IMR-90 (cell line): ENCODE measurements around the gene CYP4F2. TPM values are rescaled to one million over a fixed set of nuclear protein-coding genes. Genes with fewer than 3 reads are reported as not detected.

Experiments
- ATAC-seq: fragments of 200-7000 bp; cut with Tn5 transposase; 2 replicates; pipeline ENCODE4 v1.9.1; 2020; ENCODE audit warnings: low read depth, mild to moderate bottlenecking, moderate library complexity
- BruUV-seq: library from RNA; stranded (reverse); fragments of 400-500 nt; replicated peaks from 2 replicates; lab custom pipeline; 2021; lab: Mats Ljungman, UMichigan
- CTCF ChIA-PET: fragments of 300-600 bp; formaldehyde crosslinking; extraction: SDS; loops from one replicate; lab custom pipeline; 2021; ENCODE audit warnings: antibody characterized with exemption; lab: Yijun Ruan, JAX
- POLR2A ChIA-PET: fragments of 300-600 bp; sonication (Branson Sonifier 250); formaldehyde crosslinking; loops from one replicate; lab custom pipeline; 2022; ENCODE audit warnings: antibody characterized with exemption; ENCODE audit not compliant: unreplicated experiment; lab: Charles Lee
- DNase-seq: peaks from one replicate; pipeline ENCODE4 v3.0.0; 2013
- H2AFZ ChIP-seq: replicated peaks from 2 replicates; pipeline ENCODE3; 2013; ENCODE audit warnings: low read length, mild to moderate bottlenecking; ENCODE audit not compliant: poor library complexity
- H2AK5ac ChIP-seq: 2 replicates; pipeline ENCODE4 v1.6.1; 2013; ENCODE audit warnings: low read depth, low read length, inconsistent platforms
- H2AK9ac ChIP-seq: replicated peaks from 2 replicates; pipeline ENCODE3; 2013; ENCODE audit warnings: mild to moderate bottlenecking, low read depth, low read length, moderate library complexity; ENCODE audit not compliant: poor library complexity
- H2BK120ac ChIP-seq: 2 replicates; pipeline ENCODE4 v1.6.1; 2013; ENCODE audit warnings: low read depth, low read length, inconsistent platforms
- H2BK15ac ChIP-seq: 3 replicates; pipeline ENCODE4 v1.6.1; 2013; ENCODE audit warnings: low read depth, low read length, inconsistent platforms
- H2BK20ac ChIP-seq: 2 replicates; pipeline ENCODE4 v1.6.1; 2013; ENCODE audit warnings: low read depth, mild to moderate bottlenecking, inconsistent platforms, low read length, moderate library complexity
- H2BK5ac ChIP-seq: 2 replicates; pipeline ENCODE4 v1.6.1; 2013; ENCODE audit warnings: mild to moderate bottlenecking, low read depth, low read length, inconsistent platforms; ENCODE audit not compliant: poor library complexity, severe bottlenecking
- H3K14ac ChIP-seq: replicated peaks from 2 replicates; pipeline ENCODE4 v1.6.1; 2013; ENCODE audit warnings: low read depth, low read length, inconsistent platforms
- H3K18ac ChIP-seq: 2 replicates; pipeline ENCODE4 v1.6.1; 2013; ENCODE audit warnings: low read depth, low read length, control low read depth
- H3K23ac ChIP-seq: 2 replicates; pipeline ENCODE4 v1.6.1; 2013; ENCODE audit warnings: low read depth, low read length, inconsistent platforms
- H3K27ac ChIP-seq: 2 replicates; pipeline ENCODE4 v1.5.1; 2013; ENCODE audit warnings: mild to moderate bottlenecking, control low read depth, low read length; ENCODE audit not compliant: insufficient read depth
- H3K27me3 ChIP-seq: 2 replicates; pipeline ENCODE4 v1.6.1; 2013; ENCODE audit warnings: low read length; ENCODE audit not compliant: control insufficient read depth, insufficient read depth
- H3K36me3 ChIP-seq: 2 replicates; pipeline ENCODE4 v1.6.1; 2013; ENCODE audit warnings: low read length, mixed read lengths; ENCODE audit not compliant: control insufficient read depth, insufficient read depth
- H3K4ac ChIP-seq: 2 replicates; pipeline ENCODE4 v1.6.1; 2013; ENCODE audit warnings: low read depth, low read length, inconsistent platforms
- H3K4me1 ChIP-seq: 2 replicates; pipeline ENCODE4 v1.6.1; 2013; ENCODE audit warnings: low read length, mixed read lengths; ENCODE audit not compliant: control insufficient read depth, insufficient read depth
- H3K4me2 ChIP-seq: 2 replicates; pipeline ENCODE4 v1.6.1; 2013; ENCODE audit warnings: low read depth, mild to moderate bottlenecking, control low read depth, low read length, moderate library complexity
- H3K4me3 ChIP-seq: 2 replicates; pipeline ENCODE4 v1.5.1; 2013; ENCODE audit warnings: low read depth, mild to moderate bottlenecking, control low read depth, low read length, moderate library complexity; ENCODE audit not compliant: insufficient read depth
- H3K56ac ChIP-seq: 2 replicates; pipeline ENCODE4 v1.6.1; 2013; ENCODE audit warnings: low read length, inconsistent platforms; ENCODE audit not compliant: insufficient read depth; ENCODE audit errors: extremely low read depth
- H3K79me1 ChIP-seq, 2 experiments: 2 replicates each; pipeline ENCODE4 v1.6.1; 2013; ENCODE audit warnings: low read length in 2 of 2, inconsistent platforms in 1 of 2, low read depth in 1 of 2
- H3K9ac ChIP-seq: 2 replicates; pipeline ENCODE4 v1.6.1; 2013; ENCODE audit warnings: low read depth, low read length, control low read depth
- H3K9me1 ChIP-seq: 2 replicates; pipeline ENCODE4 v1.6.1; 2013; ENCODE audit warnings: low read length, inconsistent platforms; ENCODE audit not compliant: insufficient read depth
- H3K9me3 ChIP-seq: 2 replicates; pipeline ENCODE4 v1.6.1; 2013; ENCODE audit warnings: low read length; ENCODE audit not compliant: control insufficient read depth, insufficient read depth
- H4K20me1 ChIP-seq: 2 replicates; pipeline ENCODE4 v1.6.1; 2013; ENCODE audit warnings: low read length, inconsistent platforms; ENCODE audit not compliant: insufficient read depth
- H4K5ac ChIP-seq: 2 replicates; pipeline ENCODE4 v1.6.1; 2013; ENCODE audit warnings: mild to moderate bottlenecking, low read depth, low read length, control low read depth
- H4K8ac ChIP-seq, 2 experiments: 2 replicates each; pipeline ENCODE4 v1.6.1; 2013; ENCODE audit warnings: low read depth in 2 of 2, low read length in 2 of 2, control low read depth in 1 of 2, inconsistent platforms in 1 of 2
- H4K91ac ChIP-seq: 2 replicates; pipeline ENCODE4 v1.6.1; 2013; ENCODE audit warnings: low read depth, low read length, inconsistent platforms; ENCODE audit not compliant: insufficient read depth
- SMC3 ChIP-seq: fragments of 150-350 bp; IDR thresholded peaks from 2 replicates; pipeline ENCODE4 v1.6.1; 2016; ENCODE audit warnings: low read depth, mild to moderate bottlenecking, antibody characterized with exemption, low read length, moderate library complexity
- WGBS, 2 experiments: methylation state at CpG; one replicate each; pipeline versions ENCODE4 v1.1.5 to v1.1.7; 2013; ENCODE audit warnings: missing lambda C conversion rate in 2 of 2; ENCODE audit not compliant: insufficient read length in 1 of 2; ENCODE audit errors: extremely low coverage in 2 of 2; 5-methylcytosine and 5-hydroxymethylcytosine counted together
- dilution Hi-C: fragments of 300-500 bp; cut with HindIII; formaldehyde crosslinking; loops from one replicate; pipeline ENCODE4 v1.14.3; 2018; ENCODE audit warnings: low sequenced_read_pairs; ENCODE audit not compliant: unreplicated experiment
- in situ Hi-C: fragments of 300-500 bp; cut with MboI; formaldehyde crosslinking; loops from 3 replicates; pipeline ENCODE4 v1.14.3; 2019; ENCODE audit warnings: low sequenced_read_pairs, inconsistent platforms, mixed read lengths
- intact Hi-C: fragments of 100-400 bp; cut with micrococcal nuclease; formaldehyde crosslinking; loops from 2 replicates; pipeline ENCODE4 v1.10.0; 2022
- polyA plus RNA-seq, 3 experiments: library from polyadenylated mRNA; depleted of rRNA; stranded (reverse); fragments of >200 nt; gene quantifications; 2 replicates each; pipeline ENCODE4 v1.2.3, GENCODE V29; 2012; ENCODE audit warnings: low replicate concordance in 1 of 3
- total RNA-seq: library from RNA; depleted of rRNA; stranded (reverse); fragments of >200 nt; gene quantifications from 2 replicates; pipeline ENCODE4 v1.2.3, GENCODE V29; 2012
- TF ChIP-seq, protein P1 (sequence below): fragments of 150-350 bp; IDR thresholded peaks from 2 replicates; pipeline ENCODE4 v1.6.1; 2016; ENCODE audit warnings: low read depth, mild to moderate bottlenecking, low read length, moderate library complexity, borderline replicate concordance

CYP4F2 gene
- total and polyA plus RNA-seq, 2 of the 4 experiments (the other 2 are of a cell fraction): not detected

DNA sequence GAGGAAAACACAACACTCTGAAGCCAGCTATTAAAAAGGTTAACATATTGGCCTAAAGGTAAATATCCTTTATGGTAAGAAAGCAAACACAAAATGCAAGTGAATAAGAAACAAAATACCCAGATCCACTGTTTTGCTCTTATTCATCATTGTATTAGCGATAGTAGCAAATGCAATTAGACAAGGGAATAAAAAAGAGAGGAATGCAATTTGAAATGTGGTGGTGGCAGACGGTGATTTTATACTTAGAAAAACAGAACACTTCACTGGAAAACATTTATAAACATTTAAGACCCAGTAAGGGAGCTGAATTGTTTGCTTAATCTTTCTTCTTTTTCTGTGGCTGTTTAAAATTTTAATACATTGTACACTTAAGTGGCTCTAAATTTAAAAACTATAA is 17.2 kb upstream of the CYP4F2 start:
- Histone ChIP-seq H4K91ac (no peak overlapping the region), H4K20me1 (no peaks in the 10 kb centered on the region), H3K4me2 (no peak overlapping the region), H3K27me3 (no peaks in the 10 kb centered on the region), H3K56ac (no peak overlapping the region), H3K9me1 (no peaks in the 10 kb centered on the region), H3K4me3 (no peak overlapping the region), H3K14ac (no peak overlapping the region), H2BK120ac (no peak overlapping the region), H3K18ac (no peak overlapping the region), H4K5ac (no peak overlapping the region), H3K4ac (no peak overlapping the region), H3K9ac (no peak overlapping the region), H4K8ac (no peak overlapping the region), H2AFZ (no peak overlapping the region), H2AK5ac (no peak overlapping the region), H3K36me3 (no peaks in the 10 kb centered on the region), H2BK5ac (no peak overlapping the region), H3K4me1 (no peaks in the 10 kb centered on the region), H2BK20ac (no peak overlapping the region), H3K9me3 (peaks cover 2% of the 10 kb centered on the region; the same call in 1 of the 2 replicates), H3K23ac (no peak overlapping the region), H2BK15ac (no peak overlapping the region), H2AK9ac (no peak overlapping the region), H3K79me1 (no peaks in the 10 kb centered on the region), H3K27ac (no peak overlapping the region)
- TF ChIP-seq, protein P1, sequence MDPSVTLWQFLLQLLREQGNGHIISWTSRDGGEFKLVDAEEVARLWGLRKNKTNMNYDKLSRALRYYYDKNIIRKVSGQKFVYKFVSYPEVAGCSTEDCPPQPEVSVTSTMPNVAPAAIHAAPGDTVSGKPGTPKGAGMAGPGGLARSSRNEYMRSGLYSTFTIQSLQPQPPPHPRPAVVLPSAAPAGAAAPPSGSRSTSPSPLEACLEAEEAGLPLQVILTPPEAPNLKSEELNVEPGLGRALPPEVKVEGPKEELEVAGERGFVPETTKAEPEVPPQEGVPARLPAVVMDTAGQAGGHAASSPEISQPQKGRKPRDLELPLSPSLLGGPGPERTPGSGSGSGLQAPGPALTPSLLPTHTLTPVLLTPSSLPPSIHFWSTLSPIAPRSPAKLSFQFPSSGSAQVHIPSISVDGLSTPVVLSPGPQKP: no peak
- no peak for TF ChIP-seq SMC3
- ChIA-PET CTCF (no interaction called here), POLR2A (no interaction called here)
- no CpG with 5 or more reads among the region's 2 CpGs for WGBS, 2 experiments
- dilution Hi-C loops: no loop called here
- no peak for DNase-seq
- ATAC-seq: no peak
- no TSS peak for BruUV-seq
- intact Hi-C loops: no loop called here
- in situ Hi-C loops: no loop called here
